HG02588 (cell line): ENCODE results near the gene KIF1C.
A peak's percentile ranks its signal among the peaks of the same experiment; 100 is the strongest.

Experiments used
- ATAC-seq: cut with Tn5 transposase; IDR thresholded peaks from one replicate; pipeline ENCODE4 v1.9.1; 2021; ENCODE audit warnings: mild to moderate bottlenecking, moderate library complexity; ENCODE audit not compliant: unreplicated experiment

KIF1C gene

GRCh38 chr17:4968486-4969046 is 29.2 kb upstream of the KIF1C start:
- no peak for ATAC-seq

GRCh38 chr17:4969047-4969550 is 28.7 kb upstream of the KIF1C start:
- no peak for ATAC-seq

- ATAC-seq: no peak
Observed at GRCh38 chr17:4969551-4970173, 28.1 kb upstream of the KIF1C start.

DNA sequence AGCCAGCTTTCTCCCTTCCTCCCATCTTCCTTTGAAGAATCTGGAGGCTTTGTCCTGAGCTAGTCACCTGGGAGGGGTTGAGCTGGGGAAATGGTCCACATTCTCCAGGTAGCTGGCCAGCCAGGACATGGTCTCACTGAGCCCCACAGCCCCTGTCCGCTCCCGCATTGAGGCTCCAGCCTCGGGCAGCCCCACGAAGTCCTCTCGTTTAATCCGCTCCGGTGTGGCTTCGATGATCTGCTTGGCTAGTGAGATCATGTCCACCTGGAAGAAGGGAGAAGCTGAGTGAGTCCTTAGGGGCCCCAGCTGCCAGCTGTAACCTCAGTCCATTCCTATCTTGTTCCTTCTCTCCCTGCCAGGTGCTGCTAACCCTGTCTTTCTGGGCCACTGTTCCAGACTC is 27.5 kb upstream of the KIF1C start:
- ATAC-seq: no peak

GRCh38 chr17:4971826-4972225 is 25.9 kb upstream of the KIF1C start:
- ATAC-seq: no peak

GRCh38 chr17:4972322-4972721 is 25.4 kb upstream of the KIF1C start:
- no peak for ATAC-seq

GRCh38 chr17:4972752-4973151 is 25.0 kb upstream of the KIF1C start:
- no peak for ATAC-seq

DNA sequence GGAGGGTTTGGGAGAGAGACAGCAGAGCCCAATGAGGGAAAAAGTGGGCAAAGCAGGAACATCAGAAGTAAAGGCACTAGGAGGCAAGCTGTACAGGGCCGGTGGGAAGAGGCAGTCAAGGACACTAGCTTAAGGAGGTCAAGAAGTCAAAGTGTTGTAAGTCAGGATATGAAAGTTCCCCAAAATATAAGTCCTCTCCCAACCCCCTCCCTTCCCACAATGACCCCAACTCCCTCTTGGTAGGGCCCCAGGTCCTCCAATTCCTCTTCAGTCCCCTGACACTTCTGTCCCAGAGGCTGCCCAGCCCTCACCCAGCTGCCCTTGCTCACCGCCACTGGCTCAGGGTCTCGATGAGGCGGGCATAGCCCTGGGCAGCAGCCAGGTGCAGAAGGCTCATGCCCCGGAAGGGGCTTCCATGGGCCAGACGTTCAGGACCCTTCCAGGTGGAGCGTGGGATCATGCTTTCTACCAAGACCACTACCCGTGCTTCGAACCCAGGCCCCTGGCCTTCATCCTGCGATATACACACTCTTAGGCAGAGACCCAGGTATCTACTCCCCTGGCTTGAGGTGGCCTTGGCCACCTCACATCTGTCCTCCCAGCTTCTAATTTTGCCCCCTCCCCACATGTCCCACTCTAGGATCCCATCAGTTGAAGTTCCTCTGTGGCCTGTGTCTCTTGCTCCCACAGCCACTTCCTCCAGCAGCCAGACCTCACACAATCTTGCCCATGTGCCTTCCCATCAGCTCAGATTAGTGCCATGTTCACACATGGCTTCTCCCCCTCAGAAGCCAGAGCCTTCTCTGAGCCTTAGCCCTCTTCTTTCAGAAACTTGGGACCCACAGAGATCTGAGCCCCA is 24.3 kb upstream of the KIF1C start:
- no peak for ATAC-seq

DNA sequence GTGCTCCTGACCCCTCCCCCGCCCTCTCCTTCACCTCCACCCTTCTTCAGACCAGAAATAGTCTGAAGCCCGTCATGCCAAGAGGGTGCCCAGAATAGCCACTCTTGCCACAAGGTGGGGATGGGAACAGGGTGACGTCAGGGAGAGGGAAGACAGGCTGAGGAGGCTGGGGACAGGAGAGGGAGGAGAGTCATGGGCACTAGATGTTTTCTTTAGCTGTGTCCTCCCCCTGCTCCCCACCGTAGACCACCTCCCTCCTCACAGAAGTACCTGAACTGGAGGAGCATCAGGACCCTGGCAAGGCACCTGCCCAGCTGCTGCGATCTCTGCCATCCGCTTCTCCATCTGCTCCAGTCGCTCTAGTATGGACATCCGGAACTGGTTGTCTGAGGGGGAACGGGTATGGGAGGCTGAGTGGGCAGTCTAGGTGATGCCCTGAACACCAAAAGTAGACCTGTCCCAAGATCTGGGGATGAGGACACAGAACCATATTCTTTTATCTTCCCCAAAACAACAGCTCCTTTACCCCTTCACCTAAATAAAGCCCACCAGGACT is 23.6 kb upstream of the KIF1C start:
- no peak for ATAC-seq

DNA sequence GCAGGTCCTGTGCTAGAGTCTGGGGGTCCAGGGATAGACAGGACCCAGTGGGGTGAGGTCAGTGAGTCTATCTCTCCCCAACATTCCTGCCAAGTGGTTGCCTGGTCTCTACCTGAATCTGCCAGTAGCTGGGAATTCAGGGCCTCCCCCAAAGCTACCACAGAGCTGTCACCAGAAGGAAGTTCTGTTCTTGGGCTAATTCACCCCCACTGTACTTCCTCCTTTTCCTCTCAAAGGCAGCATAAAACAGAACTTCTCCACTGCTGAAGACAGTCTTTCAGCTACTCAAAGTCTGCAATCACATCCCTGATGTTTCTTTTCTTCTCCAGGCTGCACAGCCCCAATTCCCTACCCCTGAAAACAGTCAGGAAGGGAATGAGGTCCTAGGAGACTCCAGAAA is 19.0 kb upstream of the KIF1C start:
- ATAC-seq: no peak

GRCh38 chr17:4980644-4981216 is 17.0 kb upstream of the KIF1C start:
- ATAC-seq: no peak

DNA sequence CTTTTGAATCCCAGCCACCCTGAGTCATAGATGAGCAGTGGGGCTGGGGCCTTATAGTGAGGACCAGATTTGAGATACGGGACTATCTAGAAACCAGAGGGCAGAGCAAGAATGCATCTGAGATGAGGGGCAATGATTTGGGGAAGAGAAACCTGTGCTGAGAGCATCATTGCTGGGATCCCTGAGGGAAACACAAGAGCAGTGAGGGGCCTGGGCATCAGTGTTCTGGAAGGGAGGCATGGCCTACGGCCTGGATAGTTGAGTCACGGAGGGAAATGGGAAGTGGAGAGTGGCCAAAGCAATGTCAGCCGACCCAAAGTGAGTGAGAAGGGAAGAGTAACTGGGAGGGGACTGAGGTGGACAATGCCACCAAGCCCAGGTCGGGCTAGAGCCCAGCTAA is 15.4 kb upstream of the KIF1C start:
- no peak for ATAC-seq

DNA sequence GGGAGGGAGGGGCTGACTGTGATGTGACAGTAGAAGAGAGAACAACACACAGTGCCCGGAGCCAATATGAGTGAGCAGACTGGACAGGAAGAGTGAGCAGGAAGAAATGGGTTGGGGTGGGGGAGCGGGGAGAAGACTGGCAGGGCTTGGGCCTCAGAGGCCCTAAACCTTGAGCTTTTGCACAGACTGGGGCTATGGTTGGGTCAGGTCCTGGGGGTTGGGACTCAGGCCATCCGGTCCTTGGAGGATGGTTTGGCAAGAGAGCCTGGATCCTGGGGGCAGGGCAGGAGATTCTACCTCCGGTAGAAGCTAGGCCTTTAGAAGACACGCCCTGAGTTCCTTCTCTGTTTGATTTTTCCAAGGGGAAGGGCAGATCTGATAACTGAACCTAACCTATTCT is 11.3 kb upstream of the KIF1C start:
- no peak for ATAC-seq

GRCh38 chr17:4986951-4987766 is 10.6 kb upstream of the KIF1C start, which contains the start of gene CAMTA2:
TSS of gene CAMTA2 (minus strand) at chr17:4987675. CDS start at chr17:4986222, 1,453 bp downstream.
- peak; percentile 58 for ATAC-seq

GRCh38 chr17:4987767-4988567 is 9.8 kb upstream of the KIF1C start:
- peak; percentile 5 for ATAC-seq

DNA sequence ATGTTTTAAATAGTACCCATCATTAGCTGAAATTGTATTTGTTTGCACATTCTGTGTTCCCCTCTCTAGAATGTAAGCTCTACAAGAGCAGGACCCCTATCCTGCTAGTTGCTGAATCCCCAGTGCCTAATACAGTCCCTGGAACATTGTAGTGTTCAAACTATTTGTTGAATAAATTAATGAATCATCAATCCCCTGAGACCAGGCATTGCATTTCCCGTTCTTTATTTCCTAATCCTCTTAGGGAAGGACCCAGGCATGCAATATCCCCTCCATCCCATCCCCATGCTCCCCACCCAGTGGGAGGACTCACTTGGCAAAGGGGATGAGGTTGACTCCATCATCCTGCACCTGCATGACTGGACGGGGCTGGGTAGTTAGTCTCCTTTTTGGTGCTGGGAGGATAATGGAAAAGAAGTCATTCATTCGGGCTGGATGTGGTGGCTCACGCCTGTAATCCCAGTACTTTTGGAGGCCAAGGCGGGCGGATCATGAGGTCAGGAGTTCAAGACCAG is 3.6 kb upstream of the KIF1C start:
- ATAC-seq: no peak

GRCh38 chr17:4998027-4998731 is 429 bp downstream of the KIF1C start:
- peak; percentile 6 for ATAC-seq

DNA sequence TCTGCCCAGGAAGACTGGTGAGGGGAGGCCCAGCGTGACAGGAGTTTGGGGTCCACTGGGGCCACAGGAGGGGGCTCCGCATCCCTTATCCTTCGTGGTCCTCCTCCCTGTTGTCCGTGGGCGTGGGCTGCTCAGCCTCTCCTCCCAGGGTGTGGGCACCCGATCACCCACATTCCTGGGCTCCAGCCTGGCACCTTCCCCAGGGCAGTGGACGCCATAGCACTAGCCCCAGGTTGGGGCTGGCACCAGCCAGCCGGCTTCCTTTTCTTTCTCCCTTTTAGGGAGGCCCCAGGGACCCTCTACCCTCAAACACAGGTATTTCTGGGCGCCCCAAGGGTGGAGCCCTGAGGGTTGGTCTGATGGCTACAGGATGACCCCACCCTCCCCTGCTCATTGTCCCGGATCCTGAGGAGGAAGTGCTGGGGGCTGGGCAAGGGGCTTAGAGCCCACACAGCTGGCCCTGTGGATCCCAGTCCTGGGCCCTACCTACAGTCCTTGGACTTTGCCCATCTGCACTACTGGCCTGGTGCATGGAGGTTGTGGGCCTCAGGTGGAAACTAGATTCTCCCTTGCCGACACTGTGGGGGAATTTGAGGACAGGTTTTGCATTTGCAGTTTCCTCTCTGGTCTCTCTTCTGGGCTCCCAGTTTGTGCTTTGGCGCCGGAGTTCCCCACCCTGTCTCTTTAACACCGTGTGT is 1.1 kb downstream of the KIF1C start:
- ATAC-seq: no peak
